HEK293 (cell line): ENCODE data around the gene CDH2.
A peak's percentile ranks its signal among the peaks of the same experiment; 100 is the strongest.

Experiments
- CTCF ChIA-PET: fragments of 350-600 bp; formaldehyde crosslinking; extraction: SDS; loops from one replicate; lab custom pipeline; 2021; ENCODE audit warnings: antibody characterized with exemption; lab: Yijun Ruan, JAX
- POLR2A ChIA-PET: fragments of 300-600 bp; formaldehyde crosslinking; extraction: SDS; loops from one replicate; lab custom pipeline; 2020; ENCODE audit warnings: antibody characterized with exemption, inconsistent platforms; lab: Yijun Ruan, JAX
- H3K27ac ChIP-seq: fragments of 200-500 bp; sonication (Bioruptor generic); 2 replicates; pipeline ENCODE4 v1.5.1; 2014; ENCODE audit warnings: low read depth, low read length, control low read depth, inconsistent platforms; ENCODE audit errors: extremely low read depth
- H3K36me3 ChIP-seq, 2 experiments: fragments of 200-500 bp in 1 of 2; sonication (Bioruptor generic) in 1 of 2; 1 replicate in 1 of 2; 2 replicates in 1 of 2; pipeline ENCODE4 v1.5.1; 2014 to 2017; ENCODE audit warnings: inconsistent platforms in 2 of 2, low read length in 2 of 2; ENCODE audit not compliant: control insufficient read depth in 2 of 2, insufficient read depth in 1 of 2
- H3K4me1 ChIP-seq: fragments of 200-500 bp; sonication (Bioruptor generic); 2 replicates; pipeline ENCODE4 v1.5.1; 2014; ENCODE audit warnings: mild to moderate bottlenecking, low read length, inconsistent platforms; ENCODE audit not compliant: control insufficient read depth, insufficient read depth
- H3K4me3 ChIP-seq: 2 replicates; pipeline ENCODE4 v1.5.1; 2011; ENCODE audit warnings: low read depth, mild to moderate bottlenecking, control low read depth, low read length, moderate library complexity
- H3K9me3 ChIP-seq: fragments of 200-500 bp; sonication (Bioruptor generic); 2 replicates; pipeline ENCODE4 v1.5.1; 2014; ENCODE audit warnings: low read depth, low read length, inconsistent platforms; ENCODE audit not compliant: control insufficient read depth, insufficient read depth
- FEZF1 ChIP-seq: fragments of 450-650 bp; formaldehyde crosslinking; IDR thresholded peaks from 2 replicates; pipeline ENCODE4 v1.5.1; 2016; ENCODE audit warnings: missing biosample characterization, missing genetic modification characterization
- IKZF3 ChIP-seq: fragments of 450-650 bp; IDR thresholded peaks from 2 replicates; pipeline ENCODE4 v1.5.0; 2018; ENCODE audit warnings: missing biosample characterization, mild to moderate bottlenecking, missing genetic modification characterization, moderate library complexity
- KLF8 ChIP-seq: fragments of 450-650 bp; formaldehyde crosslinking; IDR thresholded peaks from 2 replicates; pipeline ENCODE4 v1.5.1; 2016; ENCODE audit warnings: missing biosample characterization, missing genetic modification characterization
- MEIS1 ChIP-seq: sonication (generic); formaldehyde crosslinking; IDR thresholded peaks from 2 replicates; pipeline ENCODE4 v1.8.1; 2022; ENCODE audit warnings: missing genetic modification reagents, mild to moderate bottlenecking, borderline replicate concordance
- RBAK ChIP-seq: fragments of 450-650 bp; formaldehyde crosslinking; IDR thresholded peaks from 2 replicates; pipeline ENCODE4 v1.5.1; 2016; ENCODE audit warnings: missing biosample characterization, missing genetic modification characterization
- REPIN1 ChIP-seq: fragments of 450-650 bp; formaldehyde crosslinking; IDR thresholded peaks from 2 replicates; pipeline ENCODE4 v1.5.1; 2017; ENCODE audit warnings: missing biosample characterization, missing genetic modification characterization, low read depth
- SCRT1 ChIP-seq: fragments of 450-650 bp; formaldehyde crosslinking; IDR thresholded peaks from 2 replicates; pipeline ENCODE4 v1.5.1; 2016; ENCODE audit warnings: missing biosample characterization, missing genetic modification characterization, borderline replicate concordance
- SETDB1 ChIP-seq: IDR thresholded peaks from one replicate; pipeline ENCODE4 v1.6.1; 2017; ENCODE audit warnings: mild to moderate bottlenecking, low read length, moderate library complexity, mixed read lengths; ENCODE audit not compliant: insufficient read length
- TRIM28 ChIP-seq: IDR thresholded peaks from 2 replicates; pipeline ENCODE4 v1.6.1; 2011; ENCODE audit warnings: low read length, control low read depth, borderline replicate concordance
- ZFHX2 ChIP-seq: fragments of 450-650 bp; formaldehyde crosslinking; conservative IDR thresholded peaks from 2 replicates; pipeline ENCODE4 v1.5.1; 2016; ENCODE audit warnings: missing biosample characterization, missing genetic modification characterization
- ZFP41 ChIP-seq: fragments of 450-650 bp; formaldehyde crosslinking; IDR thresholded peaks from 2 replicates; pipeline ENCODE4 v1.5.1; 2016; ENCODE audit warnings: missing biosample characterization, missing genetic modification characterization, borderline replicate concordance
- ZIC2 ChIP-seq: fragments of 450-650 bp; formaldehyde crosslinking; IDR thresholded peaks from 2 replicates; pipeline ENCODE4 v1.5.1; 2016; ENCODE audit warnings: missing biosample characterization, missing genetic modification characterization
- ZNF114 ChIP-seq: fragments of 450-650 bp; formaldehyde crosslinking; IDR thresholded peaks from 2 replicates; pipeline ENCODE4 v1.5.0; 2017; ENCODE audit warnings: missing biosample characterization, missing genetic modification characterization
- ZNF138 ChIP-seq: fragments of 450-650 bp; formaldehyde crosslinking; IDR thresholded peaks from 2 replicates; pipeline ENCODE4 v1.5.1; 2016; ENCODE audit warnings: missing biosample characterization, missing genetic modification characterization, borderline replicate concordance
- ZNF221 ChIP-seq: fragments of 450-650 bp; formaldehyde crosslinking; IDR thresholded peaks from 2 replicates; pipeline ENCODE4 v1.5.1; 2017; ENCODE audit warnings: missing biosample characterization, missing genetic modification characterization, borderline replicate concordance
- ZNF223 ChIP-seq: fragments of 450-650 bp; formaldehyde crosslinking; IDR thresholded peaks from 2 replicates; pipeline ENCODE4 v1.5.1; 2016; ENCODE audit warnings: missing biosample characterization, missing genetic modification characterization
- ZNF354C ChIP-seq: fragments of 450-650 bp; formaldehyde crosslinking; IDR thresholded peaks from 2 replicates; pipeline ENCODE4 v1.5.1; 2016; ENCODE audit warnings: missing biosample characterization, missing genetic modification characterization, low read depth, borderline replicate concordance
- ZNF391 ChIP-seq: fragments of 450-650 bp; formaldehyde crosslinking; IDR thresholded peaks from 2 replicates; pipeline ENCODE4 v1.5.1; 2016; ENCODE audit warnings: low read depth, missing biosample characterization, missing genetic modification characterization, borderline replicate concordance
- ZNF433 ChIP-seq: fragments of 450-650 bp; formaldehyde crosslinking; IDR thresholded peaks from 2 replicates; pipeline ENCODE4 v1.5.1; 2016; ENCODE audit warnings: missing biosample characterization, missing genetic modification characterization, low read depth
- ZNF510 ChIP-seq: fragments of 450-650 bp; formaldehyde crosslinking; IDR thresholded peaks from 2 replicates; pipeline ENCODE4 v1.5.1; 2018; ENCODE audit warnings: mild to moderate bottlenecking, missing genetic modification characterization, missing biosample characterization; ENCODE audit not compliant: insufficient replicate concordance
- ZNF514 ChIP-seq: fragments of 450-650 bp; formaldehyde crosslinking; IDR thresholded peaks from 2 replicates; pipeline ENCODE4 v1.5.1; 2016; ENCODE audit warnings: missing biosample characterization, missing genetic modification characterization
- ZNF670 ChIP-seq: fragments of 450-650 bp; formaldehyde crosslinking; IDR thresholded peaks from 2 replicates; pipeline ENCODE4 v1.5.1; 2016; ENCODE audit warnings: missing biosample characterization, missing genetic modification characterization, low read depth
- ZNF677 ChIP-seq: fragments of 450-650 bp; IDR thresholded peaks from 2 replicates; pipeline ENCODE4 v1.5.0; 2018; ENCODE audit warnings: missing biosample characterization, mild to moderate bottlenecking, missing genetic modification characterization, moderate library complexity
- ZSCAN30 ChIP-seq: fragments of 450-650 bp; IDR thresholded peaks from 2 replicates; pipeline ENCODE4 v1.5.1; 2018; ENCODE audit warnings: missing biosample characterization, mild to moderate bottlenecking, missing genetic modification characterization, moderate library complexity
- TF ChIP-seq, protein P1 (sequence below): fragments of 450-650 bp; formaldehyde crosslinking; IDR thresholded peaks from 2 replicates; pipeline ENCODE4 v1.5.1; 2016; ENCODE audit warnings: missing biosample characterization, missing genetic modification characterization
- TF ChIP-seq, protein P2 (sequence below): fragments of 450-650 bp; formaldehyde crosslinking; IDR thresholded peaks from 2 replicates; pipeline ENCODE4 v1.5.1; 2017; ENCODE audit warnings: missing biosample characterization, missing genetic modification characterization
- TF ChIP-seq, protein P3 (sequence below): fragments of 450-650 bp; formaldehyde crosslinking; IDR thresholded peaks from 2 replicates; pipeline ENCODE4 v1.5.1; 2016; ENCODE audit warnings: missing biosample characterization, missing genetic modification characterization

Gene CDH2

DNA sequence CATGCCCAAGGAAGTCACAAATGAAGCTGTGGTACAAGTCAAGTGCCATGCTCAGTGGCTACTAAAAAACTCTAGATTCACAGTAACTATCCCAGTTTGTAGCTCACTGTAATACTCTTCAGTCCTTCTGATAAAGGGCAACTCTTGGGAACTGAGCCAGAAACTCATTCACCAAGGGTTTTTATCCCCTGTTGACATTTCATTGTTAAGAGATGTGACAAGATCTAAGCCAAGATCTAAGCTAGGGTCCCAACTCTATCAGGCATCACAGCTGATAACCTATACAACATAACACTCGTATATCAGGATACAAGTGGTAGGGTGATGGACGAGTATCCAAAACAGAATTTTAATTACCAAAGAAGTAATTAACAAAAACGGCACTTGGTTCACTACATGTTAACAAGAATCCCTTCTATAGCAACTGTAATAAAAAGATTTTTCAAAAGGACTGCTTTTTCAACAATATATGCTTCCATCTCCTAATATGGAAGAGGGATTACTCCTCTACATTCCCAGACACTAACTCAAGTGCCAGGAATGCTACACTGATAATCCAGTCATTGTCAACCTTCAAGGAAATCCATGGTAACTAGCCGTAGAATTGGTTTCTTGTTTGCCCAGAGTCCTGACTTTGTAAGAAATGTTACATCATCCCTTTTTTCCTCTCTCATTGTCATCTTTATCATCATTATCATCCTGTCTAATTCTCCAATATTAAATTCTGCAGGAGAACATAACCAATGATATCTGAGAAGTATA is 111.7 kb downstream of the CDH2 start (continued):
- peak; percentile 26; the same call in 1 of the 2 replicates for TF ChIP-seq IKZF3 (tag by site-specific recombination)
- no peak for TF ChIP-seq RBAK (tag by site-specific recombination)
- TF ChIP-seq REPIN1 (tag by site-specific recombination): no peak
- no peak for TF ChIP-seq SCRT1 (tag by site-specific recombination)

DNA sequence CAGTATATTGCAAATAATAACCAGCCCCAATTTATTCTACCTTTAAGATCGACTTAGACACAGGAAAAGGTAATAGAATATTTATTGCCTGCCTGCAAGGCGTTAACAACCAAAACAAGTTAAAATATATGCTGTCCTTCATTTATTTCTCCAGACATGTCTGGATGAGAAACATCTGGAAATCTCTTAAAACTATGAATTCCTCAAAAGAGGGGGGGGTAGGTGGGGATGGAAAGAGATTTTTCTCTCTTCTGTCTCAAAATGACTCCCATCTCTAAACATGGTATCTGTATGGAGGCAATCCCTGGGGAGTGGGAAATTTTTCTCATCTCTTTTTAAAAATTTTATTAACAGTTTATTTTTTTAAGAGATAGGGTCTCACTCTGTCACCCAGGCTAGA is 113.0 kb downstream of the CDH2 start:
- Histone ChIP-seq H3K27ac (no peak overlapping the region), H3K4me1 (peaks cover 24% of the 10 kb centered on the region)
- TF ChIP-seq ZNF138 (no peak), ZNF510 (tag by site-specific recombination) (no peak), IKZF3 (tag by site-specific recombination) (no peak), ZIC2 (tag by site-specific recombination) (no peak), ZNF223 (tag by site-specific recombination) (no peak), ZSCAN30 (tag by site-specific recombination) (no peak), KLF8 (tag by site-specific recombination) (no peak)
- TF ChIP-seq, protein P1, sequence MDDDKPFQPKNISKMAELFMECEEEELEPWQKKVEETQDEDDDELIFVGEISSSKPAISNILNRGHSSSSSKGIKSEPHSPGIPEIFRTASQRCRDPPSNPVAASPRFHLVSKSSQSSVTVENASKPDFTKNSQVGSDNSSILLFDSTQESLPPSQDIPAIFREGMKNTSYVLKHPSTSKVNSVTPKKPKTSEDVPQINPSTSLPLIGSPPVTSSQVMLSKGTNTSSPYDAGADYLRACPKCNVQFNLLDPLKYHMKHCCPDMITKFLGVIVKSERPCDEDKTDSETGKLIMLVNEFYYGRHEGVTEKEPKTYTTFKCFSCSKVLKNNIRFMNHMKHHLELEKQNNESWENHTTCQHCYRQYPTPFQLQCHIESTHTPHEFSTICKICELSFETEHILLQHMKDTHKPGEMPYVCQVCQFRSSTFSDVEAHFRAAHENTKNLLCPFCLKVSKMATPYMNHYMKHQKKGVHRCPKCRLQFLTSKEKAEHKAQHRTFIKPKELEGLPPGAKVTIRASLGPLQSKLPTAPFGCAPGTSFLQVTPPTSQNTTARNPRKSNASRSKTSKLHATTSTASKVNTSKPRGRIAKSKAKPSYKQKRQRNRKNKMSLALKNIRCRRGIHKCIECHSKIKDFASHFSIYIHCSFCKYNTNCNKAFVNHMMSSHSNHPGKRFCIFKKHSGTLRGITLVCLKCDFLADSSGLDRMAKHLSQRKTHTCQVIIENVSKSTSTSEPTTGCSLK (tag by site-specific recombination): no peak
- TF ChIP-seq, all 188 proteins: peak for 0
- H3K9me3 ChIP-seq: no peaks in the 10 kb centered on the region
- CTCF ChIA-PET: interaction anchor here (0.7 kb wide), 1 partner anchor 97 kb away, joined by 4 read pairs; no protein-coding TSS in a partner anchor
- POLR2A ChIA-PET: no interaction called here
- no peak overlapping the region for H3K4me3 ChIP-seq
- no peaks in the 10 kb centered on the region for H3K36me3 ChIP-seq

DNA sequence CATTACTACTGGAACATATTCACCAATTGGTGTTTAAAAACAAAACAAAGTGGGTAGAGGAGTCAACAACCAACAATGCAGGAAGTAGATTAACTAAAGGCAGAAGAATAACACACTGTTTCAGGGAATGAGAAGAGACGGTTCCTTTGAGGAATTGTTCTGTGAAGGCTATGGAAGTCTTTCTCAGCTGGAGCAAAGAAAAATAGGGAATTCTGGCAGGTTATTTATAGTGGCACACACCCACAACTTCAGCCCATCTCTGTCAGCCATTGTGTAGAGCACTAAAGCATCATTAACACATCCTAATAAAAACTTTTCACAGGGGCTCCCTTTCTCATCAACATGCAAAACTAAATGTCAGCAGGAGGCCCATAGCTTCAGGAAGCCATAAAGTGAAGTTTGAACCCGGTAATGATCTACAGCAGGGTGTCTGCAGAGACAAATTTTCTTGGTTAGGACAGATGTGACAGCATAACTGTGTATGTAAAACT is 113.6 kb downstream of the CDH2 start:
- TF ChIP-seq ZFHX2 (tag by site-specific recombination) (no peak), ZNF677 (no peak), ZNF391 (tag by site-specific recombination) (no peak), MEIS1 (CRISPR knock-in tag) (no peak), TRIM28 (peak; percentile 47; the same call in 1 of the 2 replicates), ZNF510 (tag by site-specific recombination) (no peak), SETDB1 (no peak), FEZF1 (tag by site-specific recombination) (peak; percentile 63), ZFP41 (no peak), ZNF114 (tag by site-specific recombination) (no peak), ZNF221 (no peak), ZNF670 (tag by site-specific recombination) (no peak), ZNF514 (tag by site-specific recombination) (no peak), ZNF354C (no peak), ZNF433 (tag by site-specific recombination) (no peak)
- TF ChIP-seq, protein P2, sequence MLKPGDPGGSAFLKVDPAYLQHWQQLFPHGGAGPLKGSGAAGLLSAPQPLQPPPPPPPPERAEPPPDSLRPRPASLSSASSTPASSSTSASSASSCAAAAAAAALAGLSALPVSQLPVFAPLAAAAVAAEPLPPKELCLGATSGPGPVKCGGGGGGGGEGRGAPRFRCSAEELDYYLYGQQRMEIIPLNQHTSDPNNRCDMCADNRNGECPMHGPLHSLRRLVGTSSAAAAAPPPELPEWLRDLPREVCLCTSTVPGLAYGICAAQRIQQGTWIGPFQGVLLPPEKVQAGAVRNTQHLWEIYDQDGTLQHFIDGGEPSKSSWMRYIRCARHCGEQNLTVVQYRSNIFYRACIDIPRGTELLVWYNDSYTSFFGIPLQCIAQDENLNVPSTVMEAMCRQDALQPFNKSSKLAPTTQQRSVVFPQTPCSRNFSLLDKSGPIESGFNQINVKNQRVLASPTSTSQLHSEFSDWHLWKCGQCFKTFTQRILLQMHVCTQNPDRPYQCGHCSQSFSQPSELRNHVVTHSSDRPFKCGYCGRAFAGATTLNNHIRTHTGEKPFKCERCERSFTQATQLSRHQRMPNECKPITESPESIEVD (tag by site-specific recombination): peak; percentile 80
- TF ChIP-seq, protein P3, sequence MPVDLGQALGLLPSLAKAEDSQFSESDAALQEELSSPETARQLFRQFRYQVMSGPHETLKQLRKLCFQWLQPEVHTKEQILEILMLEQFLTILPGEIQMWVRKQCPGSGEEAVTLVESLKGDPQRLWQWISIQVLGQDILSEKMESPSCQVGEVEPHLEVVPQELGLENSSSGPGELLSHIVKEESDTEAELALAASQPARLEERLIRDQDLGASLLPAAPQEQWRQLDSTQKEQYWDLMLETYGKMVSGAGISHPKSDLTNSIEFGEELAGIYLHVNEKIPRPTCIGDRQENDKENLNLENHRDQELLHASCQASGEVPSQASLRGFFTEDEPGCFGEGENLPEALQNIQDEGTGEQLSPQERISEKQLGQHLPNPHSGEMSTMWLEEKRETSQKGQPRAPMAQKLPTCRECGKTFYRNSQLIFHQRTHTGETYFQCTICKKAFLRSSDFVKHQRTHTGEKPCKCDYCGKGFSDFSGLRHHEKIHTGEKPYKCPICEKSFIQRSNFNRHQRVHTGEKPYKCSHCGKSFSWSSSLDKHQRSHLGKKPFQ (tag by site-specific recombination): no peak
- Histone ChIP-seq H3K4me3 (no peak overlapping the region), H3K9me3 (no peaks in the 10 kb centered on the region), H3K4me1 (peaks cover 24% of the 10 kb centered on the region), H3K27ac (no peak overlapping the region), H3K36me3 (no peaks in the 10 kb centered on the region)
- ChIA-PET POLR2A (no interaction called here), CTCF (no interaction called here)
